Sigmoid colon (tissue), 4 donors: ENCODE data around the gene POLD1.

Source experiments
- CTCF ChIP-seq, 4 experiments: fragments of 450-650 bp in 3 of 4; fragments of 200-600 bp in 1 of 4; IDR thresholded peaks; one replicate each; pipeline ENCODE4 v1.5.1; 2016 to 2019; ENCODE audit warnings: antibody characterized with exemption in 4 of 4, mild to moderate bottlenecking in 3 of 4, moderate library complexity in 2 of 4
- EP300 ChIP-seq, 4 donors: sonication (generic); formaldehyde crosslinking; IDR thresholded peaks; one replicate each; pipeline ENCODE4 v1.6.1; 2017; ENCODE audit warnings: antibody characterized with exemption in 4 of 4
- POLR2A ChIP-seq, 2 donors: fragments of 450-650 bp; IDR thresholded peaks; one replicate each; pipeline ENCODE4 v1.6.1; 2016; ENCODE audit warnings: antibody characterized with exemption in 2 of 2, mild to moderate bottlenecking in 2 of 2, moderate library complexity in 2 of 2
- POLR2AphosphoS5 ChIP-seq, 4 donors: sonication (generic); formaldehyde crosslinking; IDR thresholded peaks; one replicate each; pipeline ENCODE4 v1.6.1; 2017; ENCODE audit warnings: antibody characterized with exemption in 4 of 4

- TF ChIP-seq CTCF (IDR thresholded peaks at IDR 0.05) (no peak), POLR2A (IDR thresholded peaks at IDR 0.05) (no peak), POLR2AphosphoS5 (IDR thresholded peaks at IDR 0.05) (no peak), EP300 (IDR thresholded peaks at IDR 0.05) (no peak)
Observed at GRCh38 chr19:50378863-50379236, 5.3 kb upstream of the POLD1 start.
